ENCODE measurements around the gene RUNX3. TPM values are rescaled to one million over a fixed set of nuclear protein-coding genes. Genes with fewer than 3 reads are reported as not detected.

RUNX3 gene
- total and polyA plus RNA-seq, 2 donors (not counting 1 experiment from before 2014, with no cell fraction given), result 86.0 to 127 TPM

DNA sequence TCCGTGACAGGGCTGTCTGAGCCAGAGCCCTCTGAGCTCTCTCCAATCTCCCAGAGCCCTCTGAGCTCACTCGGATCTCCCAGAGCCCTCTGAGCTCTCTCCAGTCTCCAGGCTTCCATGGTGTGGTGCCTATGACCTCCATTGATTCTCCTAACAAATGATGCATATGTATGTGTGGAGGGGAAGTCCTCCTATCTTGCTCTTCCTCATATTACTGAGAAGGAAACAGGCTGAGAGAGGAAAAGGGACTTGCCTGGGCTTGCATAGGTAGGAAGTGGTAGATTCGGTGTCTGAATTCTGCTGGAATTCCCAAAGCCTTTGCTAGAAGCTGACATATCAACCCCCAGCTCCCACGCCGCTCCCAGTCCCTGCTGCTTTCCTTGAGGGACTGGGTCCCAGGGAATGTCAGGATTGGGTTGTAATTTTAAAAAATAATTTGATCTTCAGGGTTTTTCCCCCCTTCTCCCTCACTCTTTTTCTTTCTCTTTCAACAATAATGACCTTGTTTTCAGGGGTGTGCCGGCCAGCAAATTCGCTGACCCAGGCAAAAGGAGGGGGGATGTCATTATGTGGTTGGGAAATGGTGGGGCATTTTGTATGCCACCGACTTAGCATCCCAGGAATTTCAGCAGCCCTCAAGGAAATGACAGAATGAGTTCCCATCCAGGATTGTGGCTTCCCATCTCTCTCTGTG lies 42.3 kb upstream of the RUNX3 start:
- no peaks in the 10 kb centered on the region for H3K4me1 ChIP-seq (ENCODE audit: control insufficient read depth in 2 of 2, insufficient read depth in 2 of 2, low read length in 2 of 2)
- H3K79me2 ChIP-seq (ENCODE audit: control insufficient read depth, insufficient read depth, low read length), result no peaks in the 10 kb centered on the region
- Mint-ChIP-seq H3K4me3 (no peak overlapping the region), H3K27ac (peak overlapping the region; percentile 20), H3K9me3 (ENCODE audit: insufficient read depth) (peaks cover 9% of the 10 kb centered on the region), H3K27me3 (peaks cover 3% of the 10 kb centered on the region), H3K4me1 (peaks cover 8% of the 10 kb centered on the region)
- H3K27ac ChIP-seq (ENCODE audit: low read length in 2 of 2), result no peak overlapping the region
- 97% methylated on average over 3 of the region's 8 CpGs for WGBS (ENCODE audit: insufficient coverage)
- peaks cover 0 to 4% (median 0%) of the 10 kb centered on the region in 4 experiments for H3K27me3 ChIP-seq (replicated peaks in 1 of 4; ENCODE audit: control extremely low read depth in 1 of 4, control insufficient read depth in 3 of 4, insufficient read depth in 4 of 4, low read length in 3 of 4)
- no peak for ATAC-seq (ENCODE audit: low read depth)
- H2AFZ ChIP-seq (ENCODE audit: insufficient read depth, low read depth, low read length, poor library complexity, severe bottlenecking), result no peak overlapping the region
- intact Hi-C loops (cut with micrococcal nuclease), result no loop called here
- no peak overlapping the region for H3K4me2 ChIP-seq (replicated peaks; ENCODE audit: low read depth, low read length, poor library complexity, severe bottlenecking)
- peaks cover 13 to 25% (median 20%) of the 10 kb centered on the region in 3 donors for H3K9me3 ChIP-seq (ENCODE audit: control extremely low read depth in 1 of 3, control insufficient read depth in 2 of 3, insufficient read depth in 1 of 3, low read length in 2 of 3)
- TF ChIP-seq EZH2 (IDR thresholded peaks at IDR 0.05; ENCODE audit: borderline replicate concordance, insufficient read depth, low read depth, low read length, poor library complexity, severe bottlenecking) (no peak), CTCF (IDR thresholded peaks at IDR 0.05) (no peak)
- CTCF ChIA-PET, result interaction anchor here (0.6 to 1.7 kb wide), 5 partner anchors 19 to 65 kb away, joined by 3 to 7 read pairs (median 4); no protein-coding TSS in a partner anchor
- no peak overlapping the region for H3K4me3 ChIP-seq (ENCODE audit: control extremely low read depth in 1 of 5, extremely low read depth in 1 of 5, insufficient read depth in 1 of 5, low read depth in 2 of 5, low read length in 4 of 5)
- no peaks in the 10 kb centered on the region for H3K36me3 ChIP-seq (replicated peaks in 1 of 2; ENCODE audit: control extremely low read depth in 1 of 2, control insufficient read depth in 1 of 2, extremely low read depth in 1 of 2, insufficient read depth in 2 of 2, low read length in 1 of 2)
- no peak for DNase-seq
- POLR2A ChIA-PET, result interaction anchor here (0.9 kb wide), 1 partner anchor 65 kb away, joined by 4 read pairs; no protein-coding TSS in a partner anchor
- H3K9ac ChIP-seq (ENCODE audit: low read length), result no peak overlapping the region
- H4K20me1 ChIP-seq (ENCODE audit: control insufficient read depth, insufficient read depth, low read length, poor library complexity, severe bottlenecking), result no peaks in the 10 kb centered on the region
